ENCODE data around the gene CCDC97.
"Not testable (repeated sequence)": the region's sequence is repeated elsewhere in the genome, so short reads cannot be mapped to it uniquely, and the experiment has no call there.

Gene CCDC97

GRCh38 chr19:41366089-41366488 lies 56.1 kb downstream of the CCDC97 start:
- DNase-seq: no peak

DNA sequence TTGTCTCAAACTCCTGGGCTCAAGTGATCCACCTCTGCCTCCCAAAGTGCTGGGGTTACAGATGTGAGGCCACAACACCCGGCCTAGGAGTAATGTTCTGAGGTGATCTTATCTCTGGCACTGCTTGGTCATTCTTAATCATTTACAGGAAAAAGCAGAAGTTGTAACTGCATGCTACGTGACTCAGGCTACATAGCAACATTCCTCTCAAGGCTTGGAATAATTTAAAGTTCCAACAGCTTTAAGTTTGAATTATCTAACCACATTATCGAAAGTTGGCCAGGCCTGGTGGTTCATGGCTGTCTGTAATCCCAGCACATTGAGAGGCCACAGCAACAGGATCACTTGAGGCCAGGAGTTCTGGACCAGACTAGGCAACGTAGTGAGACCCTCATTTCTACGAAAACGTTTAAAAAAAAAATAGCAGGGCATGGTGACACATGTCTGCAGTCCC lies 57.9 kb downstream of the CCDC97 start:
- peak; percentile 92 for DNase-seq

DNA sequence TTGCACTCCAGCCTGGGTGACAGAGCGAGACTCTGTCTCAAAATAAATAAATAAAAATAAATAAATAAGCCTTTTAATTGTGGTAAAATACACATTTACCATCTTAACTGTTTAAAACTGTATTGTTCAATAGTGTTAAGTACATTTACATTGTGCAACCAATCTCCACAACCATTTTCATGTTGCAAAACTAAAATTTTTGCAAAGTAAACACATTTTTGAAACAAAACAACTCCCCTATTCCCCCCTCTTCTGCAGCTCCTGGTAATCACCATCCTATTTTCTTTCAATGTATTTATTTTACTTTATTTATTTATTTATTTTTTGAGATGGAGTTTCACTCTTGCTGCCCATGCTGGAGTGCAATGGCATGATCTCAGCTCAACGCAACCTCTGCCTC lies 59.8 kb downstream of the CCDC97 start:
- no peak for DNase-seq

- not testable (repeated sequence) for DNase-seq
Observed at GRCh38 chr19:41371119-41371518, 61.1 kb downstream of the CCDC97 start.

DNA sequence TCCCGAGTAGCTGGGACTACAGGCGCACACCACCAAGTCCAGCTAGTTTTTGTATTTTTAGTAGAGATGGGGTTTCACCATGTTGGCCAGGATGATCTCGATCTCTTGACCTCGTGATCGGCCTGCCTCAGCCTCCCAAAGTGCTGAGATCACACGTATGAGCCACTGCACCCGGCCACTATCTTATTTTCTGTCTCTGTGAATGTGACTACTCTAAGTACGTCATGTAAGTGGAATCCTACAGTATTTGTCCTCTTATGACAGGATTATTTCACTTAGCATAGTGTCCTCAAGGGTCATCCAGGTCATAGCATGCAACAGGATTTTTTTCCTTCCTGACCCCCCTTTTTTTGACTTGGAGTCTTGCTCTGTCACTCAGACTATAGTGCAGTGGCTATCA lies 61.6 kb downstream of the CCDC97 start:
- no peak for DNase-seq

DNA sequence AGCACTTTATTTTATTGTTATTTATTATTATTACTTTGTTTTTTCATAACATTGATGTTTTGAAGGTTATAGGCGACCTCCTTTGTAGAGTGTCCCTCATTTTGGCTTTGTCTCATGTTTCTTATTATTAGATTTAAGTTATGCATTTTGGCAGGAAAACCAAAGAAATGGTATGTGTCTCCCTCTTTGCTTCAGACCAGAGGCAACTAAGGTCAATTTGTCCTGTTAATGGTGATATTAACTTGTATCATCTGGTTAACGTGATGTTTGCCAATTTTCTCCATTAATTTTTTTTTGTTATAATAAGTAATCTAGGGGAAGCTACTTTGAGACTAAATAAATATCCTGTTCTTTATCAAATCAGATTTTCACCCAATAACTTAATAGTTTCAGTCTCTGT lies 62.5 kb downstream of the CCDC97 start:
- DNase-seq: no peak

DNA sequence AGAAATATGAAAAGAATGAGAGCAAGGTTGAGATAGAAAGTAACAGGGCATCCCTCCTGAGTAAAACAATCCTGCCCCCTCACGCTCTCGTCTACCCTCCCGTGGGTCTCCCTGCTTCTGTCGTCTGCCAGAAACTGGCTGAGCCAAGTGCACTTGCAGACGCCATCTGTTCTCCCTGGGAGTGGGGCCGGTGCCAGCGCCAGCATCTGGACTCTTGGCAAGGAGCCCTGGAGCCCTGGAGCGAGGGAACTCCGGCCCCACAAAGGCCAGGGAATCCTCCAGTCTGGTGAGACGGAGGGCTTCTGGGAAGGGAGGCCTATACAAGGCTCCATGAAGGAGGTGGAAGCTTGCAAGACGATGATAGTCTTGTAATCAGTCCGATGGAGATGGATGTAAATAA lies 64.0 kb downstream of the CCDC97 start:
- peak; percentile 88 for DNase-seq

Data from fibroblast of skin of right quadriceps (primary cell).